LHCN-M2 (cell line): ENCODE results near the gene TLX3. TPM values are rescaled to one million over a fixed set of nuclear protein-coding genes. Genes with fewer than 3 reads are reported as not detected.
"Not testable (repeated sequence)": the region's sequence is repeated elsewhere in the genome, so short reads cannot be mapped to it uniquely, and the experiment has no call there.

Experiments used
- DNase-seq: peaks from one replicate; pipeline ENCODE4 v3.0.0-alpha.2; 2012; ENCODE audit warnings: low read depth
- polyA plus RNA-seq: library from polyadenylated mRNA; unstranded; fragments of >200 nt; gene quantifications from one replicate; pipeline ENCODE4 v1.2.1, GENCODE V29; 2012; ENCODE audit warnings: missing spikeins
- total RNA-seq: library from RNA; depleted of rRNA; stranded (reverse); fragments of >200 nt; gene quantifications from 2 replicates; pipeline ENCODE4 v1.2.3, GENCODE V29; 2014; rRNA removed

The TLX3 gene
- total RNA-seq, result not detected in 2 replicates
- polyA plus RNA-seq, result not detected

GRCh38 chr5:171308453-171309275 is at the start of gene TLX3:
TLX3 (plus strand) TSS chr5:171309248; CDS start chr5:171309366, 118 bp downstream.
- no peak for DNase-seq

GRCh38 chr5:171261361-171261760 is 47.7 kb upstream of the TLX3 start:
- DNase-seq, result no peak

GRCh38 chr5:171261904-171262303 is 47.1 kb upstream of the TLX3 start:
- DNase-seq, result no peak

- no peak for DNase-seq
Measured at GRCh38 chr5:171263181-171263580, 45.9 kb upstream of the TLX3 start.

- DNase-seq, result no peak
Measured at GRCh38 chr5:171264843-171265242, 44.2 kb upstream of the TLX3 start.

GRCh38 chr5:171268700-171269620 is 40.1 kb upstream of the TLX3 start:
- no peak for DNase-seq

GRCh38 chr5:171269717-171270116 is 39.3 kb upstream of the TLX3 start:
- DNase-seq, result no peak

GRCh38 chr5:171270136-171270535 is 38.9 kb upstream of the TLX3 start:
- DNase-seq, result no peak

GRCh38 chr5:171271798-171272197 is 37.2 kb upstream of the TLX3 start:
- no peak for DNase-seq

GRCh38 chr5:171272996-171273970 is 35.8 kb upstream of the TLX3 start:
- DNase-seq, result peak; percentile 4

- DNase-seq, result no peak
Measured at GRCh38 chr5:171275841-171276544, 33.1 kb upstream of the TLX3 start.

- DNase-seq, result no peak
Measured at GRCh38 chr5:171283753-171284152, 25.3 kb upstream of the TLX3 start.

- DNase-seq, result no peak
Measured at GRCh38 chr5:171285465-171285864, 23.6 kb upstream of the TLX3 start.

GRCh38 chr5:171288066-171288465 is 21.0 kb upstream of the TLX3 start:
- DNase-seq, result no peak

- no peak for DNase-seq
Measured at GRCh38 chr5:171291371-171291770, 17.7 kb upstream of the TLX3 start.

- no peak for DNase-seq
Measured at GRCh38 chr5:171295299-171295698, 13.7 kb upstream of the TLX3 start.

GRCh38 chr5:171295801-171296200 is 13.2 kb upstream of the TLX3 start:
- DNase-seq, result no peak

- DNase-seq, result not testable (repeated sequence)
Measured at GRCh38 chr5:171297941-171298340, 11.1 kb upstream of the TLX3 start.

GRCh38 chr5:171299228-171299627 is 9.8 kb upstream of the TLX3 start:
- DNase-seq, result no peak

- DNase-seq, result no peak
Measured at GRCh38 chr5:171299851-171300250, 9.2 kb upstream of the TLX3 start.

GRCh38 chr5:171300358-171300757 is 8.7 kb upstream of the TLX3 start:
- DNase-seq, result no peak
